T-helper 2 cell treated with Interferon-gamma antibody and Interleukin-4, amounts not matched to agents 5 μg/mL and 100 μg/mL, for 36 hours (primary cell): Measurements from ENCODE around the gene PCSK6.
A peak's percentile ranks its signal among the peaks of the same experiment; 100 is the strongest.
"Not testable (repeated sequence)": the region's sequence is repeated elsewhere in the genome, so short reads cannot be mapped to it uniquely, and the experiment has no call there.

Experiments
- DNase-seq: peaks from one replicate; pipeline ENCODE4 v3.0.0; 2021; ENCODE audit warnings: low spot score
- H3K27ac Mint-ChIP-seq: one replicate; pipeline ENCODE4 v1.8.0; 2021; ENCODE audit warnings: mild to moderate bottlenecking, mixed read lengths
- H3K27me3 Mint-ChIP-seq: one replicate; pipeline ENCODE4 v1.8.0; 2021; ENCODE audit warnings: low read depth, mixed read lengths
- H3K36me3 Mint-ChIP-seq: one replicate; pipeline ENCODE4 v1.8.0; 2021; ENCODE audit warnings: low read depth, mixed read lengths
- H3K4me1 Mint-ChIP-seq: one replicate; pipeline ENCODE4 v1.8.0; 2021; ENCODE audit warnings: low read depth, mixed read lengths
- H3K4me3 Mint-ChIP-seq: one replicate; pipeline ENCODE4 v1.8.0; 2022; ENCODE audit warnings: mild to moderate bottlenecking, moderate library complexity, mixed read lengths
- H3K9me3 Mint-ChIP-seq: one replicate; pipeline ENCODE4 v1.8.0; 2021; ENCODE audit warnings: mixed read lengths

The PCSK6 gene

GRCh38 chr15:101296418-101297405, 192.8 kb downstream of the PCSK6 start:
- no peaks in the 10 kb centered on the region for H3K27me3 Mint-ChIP-seq
- DNase-seq, result no peak
- H3K9me3 Mint-ChIP-seq, result no peaks in the 10 kb centered on the region
- peak overlapping the region; percentile 97 for H3K4me3 Mint-ChIP-seq
- H3K27ac Mint-ChIP-seq, result peak overlapping the region; percentile 68
- peaks cover 20% of the 10 kb centered on the region for H3K36me3 Mint-ChIP-seq
- peaks cover 26% of the 10 kb centered on the region for H3K4me1 Mint-ChIP-seq

- DNase-seq, result no peak
- Mint-ChIP-seq H3K27me3 (no peaks in the 10 kb centered on the region), H3K4me3 (peak overlapping the region; percentile 97), H3K27ac (peak overlapping the region; percentile 68), H3K36me3 (peaks cover 24% of the 10 kb centered on the region), H3K9me3 (no peaks in the 10 kb centered on the region), H3K4me1 (peaks cover 30% of the 10 kb centered on the region)
Observed at GRCh38 chr15:101295607-101296161, 193.8 kb downstream of the PCSK6 start.

GRCh38 chr15:101294731-101295606, 194.5 kb downstream of the PCSK6 start, which contains the start of gene SNRPA1:
SNRPA1 (minus strand) TSS chr15:101295248; CDS start chr15:101295178, 70 bp downstream.
- peak within 1 kb of the TSS; percentile 97 for H3K27ac Mint-ChIP-seq
- H3K4me3 Mint-ChIP-seq, result peak within 1 kb of the TSS; percentile 97
- H3K27me3 Mint-ChIP-seq, result no peaks in the 10 kb centered on the region
- no peaks in the 10 kb centered on the region for H3K9me3 Mint-ChIP-seq
- peaks cover 30% of the 10 kb centered on the region for H3K36me3 Mint-ChIP-seq
- peak; percentile 99 for DNase-seq
- H3K4me1 Mint-ChIP-seq, result peaks cover 33% of the 10 kb centered on the region

- no peaks in the 10 kb centered on the region for H3K27me3 Mint-ChIP-seq
- peaks cover 44% of the 10 kb centered on the region for H3K36me3 Mint-ChIP-seq
- H3K4me3 Mint-ChIP-seq, result peak overlapping the region; percentile 97
- H3K9me3 Mint-ChIP-seq, result no peaks in the 10 kb centered on the region
- peaks cover 40% of the 10 kb centered on the region for H3K4me1 Mint-ChIP-seq
- peak overlapping the region; percentile 97 for H3K27ac Mint-ChIP-seq
- DNase-seq, result no peak
Observed at GRCh38 chr15:101293122-101293521, 196.4 kb downstream of the PCSK6 start.

GRCh38 chr15:101288905-101289513, 200.5 kb downstream of the PCSK6 start:
- Mint-ChIP-seq H3K27ac (peak overlapping the region; percentile 3), H3K4me3 (no peak overlapping the region), H3K36me3 (peaks cover 72% of the 10 kb centered on the region), H3K9me3 (no peaks in the 10 kb centered on the region), H3K4me1 (peaks cover 41% of the 10 kb centered on the region), H3K27me3 (no peaks in the 10 kb centered on the region)
- no peak for DNase-seq

- peaks cover 72% of the 10 kb centered on the region for H3K36me3 Mint-ChIP-seq
- not testable (repeated sequence) for H3K27me3 Mint-ChIP-seq, DNase-seq, H3K9me3 Mint-ChIP-seq, H3K27ac Mint-ChIP-seq, H3K4me3 Mint-ChIP-seq
- peaks cover 31% of the 10 kb centered on the region for H3K4me1 Mint-ChIP-seq
Observed at GRCh38 chr15:101287342-101287741, 202.2 kb downstream of the PCSK6 start.

GRCh38 chr15:101286471-101287114, 202.9 kb downstream of the PCSK6 start:
- DNase-seq, result no peak
- Mint-ChIP-seq H3K4me1 (peaks cover 23% of the 10 kb centered on the region), H3K27ac (peak overlapping the region; percentile 49), H3K27me3 (no peaks in the 10 kb centered on the region), H3K9me3 (no peaks in the 10 kb centered on the region), H3K4me3 (no peak overlapping the region), H3K36me3 (peaks cover 74% of the 10 kb centered on the region)

GRCh38 chr15:101283931-101284330, 205.6 kb downstream of the PCSK6 start:
- H3K9me3 Mint-ChIP-seq, result no peaks in the 10 kb centered on the region
- peaks cover 74% of the 10 kb centered on the region for H3K36me3 Mint-ChIP-seq
- H3K27ac Mint-ChIP-seq, result no peak overlapping the region
- H3K4me3 Mint-ChIP-seq, result no peak overlapping the region
- no peaks in the 10 kb centered on the region for H3K27me3 Mint-ChIP-seq
- peaks cover 14% of the 10 kb centered on the region for H3K4me1 Mint-ChIP-seq
- DNase-seq, result no peak

- Mint-ChIP-seq H3K27ac (no peak overlapping the region), H3K4me3 (no peak overlapping the region), H3K9me3 (no peaks in the 10 kb centered on the region), H3K36me3 (peaks cover 55% of the 10 kb centered on the region), H3K4me1 (peaks cover 16% of the 10 kb centered on the region), H3K27me3 (no peaks in the 10 kb centered on the region)
- DNase-seq, result no peak
Observed at GRCh38 chr15:101280007-101280406, 209.5 kb downstream of the PCSK6 start.

- Mint-ChIP-seq H3K27me3 (no peaks in the 10 kb centered on the region), H3K27ac (peak overlapping the region; percentile 87), H3K4me1 (peaks cover 22% of the 10 kb centered on the region), H3K9me3 (no peaks in the 10 kb centered on the region), H3K4me3 (peak overlapping the region; percentile 89), H3K36me3 (peaks cover 62% of the 10 kb centered on the region)
- DNase-seq, result no peak
Observed at GRCh38 chr15:101277943-101278564, 211.5 kb downstream of the PCSK6 start.

GRCh38 chr15:101277038-101277822, 212.3 kb downstream of the PCSK6 start, which contains the start of gene SELENOS:
SELENOS (minus strand) TSS chr15:101277485; CDS start chr15:101277417, 68 bp downstream.
- Mint-ChIP-seq H3K4me1 (peaks cover 22% of the 10 kb centered on the region), H3K27me3 (no peaks in the 10 kb centered on the region), H3K9me3 (no peaks in the 10 kb centered on the region), H3K36me3 (peaks cover 62% of the 10 kb centered on the region), H3K4me3 (peak within 1 kb of the TSS; percentile 97), H3K27ac (peak within 1 kb of the TSS; percentile 95)
- peak; percentile 91 for DNase-seq

- Mint-ChIP-seq H3K36me3 (peaks cover 58% of the 10 kb centered on the region), H3K9me3 (no peaks in the 10 kb centered on the region), H3K27ac (peak overlapping the region; percentile 95), H3K27me3 (no peaks in the 10 kb centered on the region), H3K4me1 (peaks cover 22% of the 10 kb centered on the region), H3K4me3 (peak overlapping the region; percentile 97)
- no peak for DNase-seq
Observed at GRCh38 chr15:101276501-101277037, 212.9 kb downstream of the PCSK6 start.
